ENCODE measurements around the gene SDC3. TPM values are rescaled to one million over a fixed set of nuclear protein-coding genes. Genes with fewer than 3 reads are reported as not detected.

SDC3 gene
- total RNA-seq, 1 experiment from 2014 or later = 12.3 TPM

GRCh38 chr1:30911059-30911954 is 2.7 kb upstream of the SDC3 start:
- Histone ChIP-seq H3K27me3 (no peaks in the 10 kb centered on the region), H3K4me3 (no peak overlapping the region), H3K9me3 (no peaks in the 10 kb centered on the region), H3K36me3 (no peaks in the 10 kb centered on the region)
- peak; percentile 70 for DNase-seq

GRCh38 chr1:30909365-30910068 is 959 bp upstream of the SDC3 start:
- no peak for DNase-seq
- H3K9me3 ChIP-seq = no peaks in the 10 kb centered on the region
- no peaks in the 10 kb centered on the region for H3K36me3 ChIP-seq
- H3K27me3 ChIP-seq = no peaks in the 10 kb centered on the region
- no peak overlapping the region; the same call in 1 of the 2 replicates for H3K4me3 ChIP-seq

GRCh38 chr1:30908316-30908695 is 252 bp downstream of the SDC3 start:
- Histone ChIP-seq H3K36me3 (no peaks in the 10 kb centered on the region), H3K4me3 (no peak overlapping the region), H3K27me3 (no peaks in the 10 kb centered on the region), H3K9me3 (no peaks in the 10 kb centered on the region)
- DNase-seq = no peak

- Histone ChIP-seq H3K9me3 (no peaks in the 10 kb centered on the region), H3K4me3 (peak overlapping the region; percentile 46), H3K36me3 (no peaks in the 10 kb centered on the region), H3K27me3 (no peaks in the 10 kb centered on the region)
- DNase-seq = no peak
These were observed 860 bp downstream of the SDC3 start for GRCh38 chr1:30907481-30908315.

- no peaks in the 10 kb centered on the region for H3K36me3 ChIP-seq
- no peaks in the 10 kb centered on the region for H3K27me3 ChIP-seq
- H3K9me3 ChIP-seq = no peaks in the 10 kb centered on the region
- DNase-seq = no peak
- no peak overlapping the region for H3K4me3 ChIP-seq
These were observed 1.7 kb downstream of the SDC3 start for GRCh38 chr1:30906631-30907441.

GRCh38 chr1:30905916-30906620 is 2.5 kb downstream of the SDC3 start:
- no peak overlapping the region for H3K4me3 ChIP-seq
- no peak for DNase-seq
- no peaks in the 10 kb centered on the region for H3K27me3 ChIP-seq
- no peaks in the 10 kb centered on the region for H3K9me3 ChIP-seq
- no peaks in the 10 kb centered on the region for H3K36me3 ChIP-seq

GRCh38 chr1:30905403-30905802 is 3.2 kb downstream of the SDC3 start:
- Histone ChIP-seq H3K4me3 (no peak overlapping the region), H3K9me3 (no peaks in the 10 kb centered on the region), H3K36me3 (no peaks in the 10 kb centered on the region), H3K27me3 (no peaks in the 10 kb centered on the region)
- DNase-seq = no peak

GRCh38 chr1:30904962-30905335 is 3.6 kb downstream of the SDC3 start:
- no peak for DNase-seq
- Histone ChIP-seq H3K36me3 (no peaks in the 10 kb centered on the region), H3K4me3 (no peak overlapping the region), H3K27me3 (no peaks in the 10 kb centered on the region), H3K9me3 (no peaks in the 10 kb centered on the region)

- no peaks in the 10 kb centered on the region for H3K9me3 ChIP-seq
- no peaks in the 10 kb centered on the region for H3K27me3 ChIP-seq
- DNase-seq = no peak
- no peak overlapping the region for H3K4me3 ChIP-seq
- no peaks in the 10 kb centered on the region for H3K36me3 ChIP-seq
These were observed 4.2 kb downstream of the SDC3 start for GRCh38 chr1:30904191-30904961.

GRCh38 chr1:30903343-30904034 is 5.1 kb downstream of the SDC3 start:
- no peaks in the 10 kb centered on the region for H3K9me3 ChIP-seq
- no peak for DNase-seq
- H3K36me3 ChIP-seq = no peaks in the 10 kb centered on the region

GRCh38 chr1:30902593-30903290 is 5.8 kb downstream of the SDC3 start:
- Histone ChIP-seq H3K27me3 (no peaks in the 10 kb centered on the region), H3K36me3 (no peaks in the 10 kb centered on the region), H3K9me3 (no peaks in the 10 kb centered on the region), H3K4me3 (no peak overlapping the region)
- DNase-seq = no peak

More at GRCh38 chr1:30903343-30904034, 5.1 kb downstream of the SDC3 start:
- H3K4me3 ChIP-seq = no peak overlapping the region
- H3K27me3 ChIP-seq = no peaks in the 10 kb centered on the region

GRCh38 chr1:30901798-30902581 is 6.6 kb downstream of the SDC3 start:
- Histone ChIP-seq H3K9me3 (no peaks in the 10 kb centered on the region), H3K36me3 (no peaks in the 10 kb centered on the region), H3K4me3 (no peak overlapping the region), H3K27me3 (no peaks in the 10 kb centered on the region)
- no peak for DNase-seq

- H3K9me3 ChIP-seq = no peaks in the 10 kb centered on the region
- H3K36me3 ChIP-seq = no peaks in the 10 kb centered on the region
- no peaks in the 10 kb centered on the region for H3K27me3 ChIP-seq
- H3K4me3 ChIP-seq = no peak overlapping the region
- DNase-seq = no peak
These were observed 7.5 kb downstream of the SDC3 start for GRCh38 chr1:30900931-30901560.

All from MG63 (cell line).